Pancreas (tissue), 10 donors: Measurements from ENCODE around the gene TOMM20. TPM values are rescaled to one million over a fixed set of nuclear protein-coding genes. Genes with fewer than 3 reads are reported as not detected.

Experiments used
- ATAC-seq, 4 donors: fragments of 200-7000 bp; cut with Tn5 transposase; one replicate each; pipeline versions ENCODE4 v1.8.0 to v1.9.1; 2020; ENCODE audit warnings: mild to moderate bottlenecking in 4 of 4, moderate library complexity in 4 of 4
- DNase-seq, 6 donors: peaks; one replicate each; pipeline ENCODE4 v3.0.0-alpha.2; 2020
- FAIRE-seq: peaks from 2 replicates; lab custom pipeline; 2012; peaks lifted over from hg19 to GRCh38; lab: Jason Lieb, UNC
- H3K27ac ChIP-seq, 4 donors: fragments of 200-600 bp; sonication (generic); 1 replicate in 3 of 4; 2 replicates in 1 of 4; pipeline versions ENCODE4 v1.5.0 to v1.8.0; 2020
- H3K27me3 ChIP-seq, 4 donors: fragments of 200-600 bp; one replicate each; pipeline ENCODE4 v1.8.0; 2021
- H3K36me3 ChIP-seq, 3 donors: fragments of 200-600 bp; sonication (generic) in 1 of 3; one replicate each; pipeline versions ENCODE4 v1.5.0 to v1.8.0; 2020 to 2021
- H3K4me1 ChIP-seq, 3 donors: fragments of 200-600 bp; one replicate each; pipeline ENCODE4 v1.8.0; 2021
- H3K4me3 ChIP-seq, 4 donors: fragments of 200-600 bp; sonication (generic) in 2 of 4; one replicate each; pipeline versions ENCODE4 v1.5.0 to v1.8.0; 2020 to 2021
- H3K9me3 ChIP-seq, 4 donors: fragments of 200-600 bp; one replicate each; pipeline ENCODE4 v1.8.0; 2021
- CTCF ChIP-seq, 4 donors: fragments of 200-600 bp; sonication (generic) in 3 of 4; IDR thresholded peaks; one replicate each; pipeline versions ENCODE4 v1.5.0 to v1.8.0; 2021; ENCODE audit warnings: antibody characterized with exemption in 4 of 4
- WGBS, 2 donors: extraction: QIAGEN DNeasy Blood & Tissue Kit; methylation state at CpG; one replicate each; pipeline ENCODE4 v1.1.7; 2013; 5-methylcytosine and 5-hydroxymethylcytosine counted together
- intact Hi-C, 3 donors: fragments of 100-400 bp; cut with DNase I; formaldehyde crosslinking; loops; one replicate each; pipeline versions ENCODE4 v1.11.1 to v1.14.2; 2022
- polyA plus RNA-seq, 2 donors: library from polyadenylated mRNA; stranded (reverse); fragments of 200-250 nt; gene quantifications; one replicate each; pipeline ENCODE4 v1.2.3, GENCODE V29; 2013
- total RNA-seq, 6 donors: library from RNA; stranded (reverse); fragmentation: NEBNext Ultra II Directional in 4 of 6; extraction: Animal tissue kit (Norgen Biotek cat#: 25700) in 4 of 6; gene quantifications; one replicate each; pipeline versions ENCODE4 v1.2.1 to v1.2.4, GENCODE V29; 2021 to 2023
- donor health status: healthy with polysubstance abuse.
- donor health status: DM: no; HTN: no; CAD: no; lungs with moderate emphysema.
- donor health status: DM: no; HTN: no; CAD: no.
- donor health status: control.
- donor health status: control.
- donor health status: Bipolar disorder and iron deficiency.
- donor health status: DM: yes; HTN: yes; CAD: no.
- donor health status: DM: no; HTN: no; CAD: no.
- donor health status: DM: no; HTN: no; CAD: no.
- donor health status: DM: yes; HTN: yes; CAD: no.

Gene TOMM20
- total and polyA plus RNA-seq, 8 donors, result 37.7 to 106 (median 79.4) TPM

- no peak for TF ChIP-seq CTCF (IDR thresholded peaks at IDR 0.05)
- no peak for DNase-seq
- intact Hi-C loops, result no loop called here
- Histone ChIP-seq H3K36me3 (peaks cover 0 to 1% (median 0%) of the 10 kb centered on the region in 3 donors), H3K4me3 (peak overlapping the region; percentile 62 to 98 (median 79)), H3K27me3 (no peaks in the 10 kb centered on the region), H3K9me3 (no peaks in the 10 kb centered on the region), H3K4me1 (peaks cover 0 to 10% (median 6%) of the 10 kb centered on the region in 3 donors), H3K27ac (no peak overlapping the region)
- no peak for FAIRE-seq
- no peak for ATAC-seq
- WGBS, 2 donors, result 11 to 13% methylated on average over 4 of the region's 4 CpGs
Observed at GRCh38 chr1:235127203-235127602, 1.4 kb downstream of the TOMM20 start.

GRCh38 chr1:235124665-235125064, 4.0 kb downstream of the TOMM20 start:
- DNase-seq, result no peak
- no peak for ATAC-seq
- TF ChIP-seq CTCF (IDR thresholded peaks at IDR 0.05), result no peak
- Histone ChIP-seq H3K9me3 (no peaks in the 10 kb centered on the region), H3K4me3 (no peak overlapping the region), H3K27ac (no peak overlapping the region), H3K4me1 (peaks cover 0 to 12% (median 6%) of the 10 kb centered on the region in 3 donors), H3K27me3 (no peaks in the 10 kb centered on the region), H3K36me3 (peaks cover 0 to 21% (median 0%) of the 10 kb centered on the region in 3 donors)
- FAIRE-seq, result no peak
- intact Hi-C loops, result no loop called here
- WGBS, 2 donors, result 70 to 82% methylated on average over 1 of the region's 1 CpG

- no peak for TF ChIP-seq CTCF (IDR thresholded peaks at IDR 0.05)
- Histone ChIP-seq H3K27me3 (no peaks in the 10 kb centered on the region), H3K36me3 (peaks cover 0 to 26% (median 0%) of the 10 kb centered on the region in 3 donors), H3K27ac (no peak overlapping the region), H3K4me3 (no peak overlapping the region), H3K4me1 (peaks cover 0 to 12% (median 6%) of the 10 kb centered on the region in 3 donors), H3K9me3 (no peaks in the 10 kb centered on the region)
- 95% methylated on average over 9 of the region's 9 CpGs for WGBS, 2 donors
- ATAC-seq (no peak), DNase-seq (no peak), FAIRE-seq (no peak)
- intact Hi-C loops, result no loop called here
Observed at GRCh38 chr1:235124111-235124510, 4.5 kb downstream of the TOMM20 start.

GRCh38 chr1:235122348-235122747, 6.3 kb downstream of the TOMM20 start:
- H3K4me3 ChIP-seq, result no peak overlapping the region
- no peak overlapping the region for H3K27ac ChIP-seq
- no peaks in the 10 kb centered on the region for H3K27me3 ChIP-seq
- ATAC-seq (no peak), DNase-seq (no peak), FAIRE-seq (no peak)
- intact Hi-C loops, result no loop called here
- H3K4me1 ChIP-seq, result peaks cover 0 to 12% (median 6%) of the 10 kb centered on the region in 3 donors
- 61 to 66% methylated on average over 1 of the region's 1 CpG for WGBS, 2 donors
- no peak for TF ChIP-seq CTCF (IDR thresholded peaks at IDR 0.05)
- peaks cover 4 to 43% (median 8%) of the 10 kb centered on the region in 3 donors for H3K36me3 ChIP-seq
- no peaks in the 10 kb centered on the region for H3K9me3 ChIP-seq

- intact Hi-C loops, result no loop called here
- Histone ChIP-seq H3K4me3 (no peak overlapping the region), H3K9me3 (no peaks in the 10 kb centered on the region), H3K4me1 (peaks cover 11 to 15% (median 13%) of the 10 kb centered on the region in 3 donors), H3K36me3 (peaks cover 0 to 17% (median 7%) of the 10 kb centered on the region in 3 donors), H3K27ac (peak overlapping the region in 1 of 4 donors; percentile 20), H3K27me3 (no peaks in the 10 kb centered on the region)
- FAIRE-seq (no peak), ATAC-seq (peak; percentile 47 to 71 (median 59)), DNase-seq (no peak)
- no peak for TF ChIP-seq CTCF (IDR thresholded peaks at IDR 0.05)
- 47 to 49% methylated on average over 7 of the region's 7 CpGs for WGBS, 2 donors
Observed at GRCh38 chr1:235113183-235113917, 15.3 kb downstream of the TOMM20 start.
